IMR-90 (cell line): ENCODE results near the gene IL36B. TPM values are rescaled to one million over a fixed set of nuclear protein-coding genes. Genes with fewer than 3 reads are reported as not detected.

Source experiments
- ATAC-seq: fragments of 200-7000 bp; cut with Tn5 transposase; 2 replicates; pipeline ENCODE4 v1.9.1; 2020; ENCODE audit warnings: low read depth, mild to moderate bottlenecking, moderate library complexity
- BruUV-seq: library from RNA; stranded (reverse); fragments of 400-500 nt; replicated peaks from 2 replicates; lab custom pipeline; 2021; lab: Mats Ljungman, UMichigan
- CTCF ChIA-PET: fragments of 300-600 bp; formaldehyde crosslinking; extraction: SDS; loops from one replicate; lab custom pipeline; 2021; ENCODE audit warnings: antibody characterized with exemption; lab: Yijun Ruan, JAX
- POLR2A ChIA-PET: fragments of 300-600 bp; sonication (Branson Sonifier 250); formaldehyde crosslinking; loops from one replicate; lab custom pipeline; 2022; ENCODE audit warnings: antibody characterized with exemption; ENCODE audit not compliant: unreplicated experiment; lab: Charles Lee
- DNase-seq: peaks from one replicate; pipeline ENCODE4 v3.0.0; 2013
- H2AFZ ChIP-seq: replicated peaks from 2 replicates; pipeline ENCODE3; 2013; ENCODE audit warnings: low read length, mild to moderate bottlenecking; ENCODE audit not compliant: poor library complexity
- H2AK5ac ChIP-seq: 2 replicates; pipeline ENCODE4 v1.6.1; 2013; ENCODE audit warnings: low read depth, low read length, inconsistent platforms
- H2AK9ac ChIP-seq: replicated peaks from 2 replicates; pipeline ENCODE3; 2013; ENCODE audit warnings: mild to moderate bottlenecking, low read depth, low read length, moderate library complexity; ENCODE audit not compliant: poor library complexity
- H2BK120ac ChIP-seq: 2 replicates; pipeline ENCODE4 v1.6.1; 2013; ENCODE audit warnings: low read depth, low read length, inconsistent platforms
- H2BK15ac ChIP-seq: 3 replicates; pipeline ENCODE4 v1.6.1; 2013; ENCODE audit warnings: low read depth, low read length, inconsistent platforms
- H2BK20ac ChIP-seq: 2 replicates; pipeline ENCODE4 v1.6.1; 2013; ENCODE audit warnings: low read depth, mild to moderate bottlenecking, inconsistent platforms, low read length, moderate library complexity
- H2BK5ac ChIP-seq: 2 replicates; pipeline ENCODE4 v1.6.1; 2013; ENCODE audit warnings: mild to moderate bottlenecking, low read depth, low read length, inconsistent platforms; ENCODE audit not compliant: poor library complexity, severe bottlenecking
- H3K14ac ChIP-seq: replicated peaks from 2 replicates; pipeline ENCODE4 v1.6.1; 2013; ENCODE audit warnings: low read depth, low read length, inconsistent platforms
- H3K18ac ChIP-seq: 2 replicates; pipeline ENCODE4 v1.6.1; 2013; ENCODE audit warnings: low read depth, low read length, control low read depth
- H3K23ac ChIP-seq: 2 replicates; pipeline ENCODE4 v1.6.1; 2013; ENCODE audit warnings: low read depth, low read length, inconsistent platforms
- H3K27ac ChIP-seq: 2 replicates; pipeline ENCODE4 v1.5.1; 2013; ENCODE audit warnings: mild to moderate bottlenecking, control low read depth, low read length; ENCODE audit not compliant: insufficient read depth
- H3K27me3 ChIP-seq: 2 replicates; pipeline ENCODE4 v1.6.1; 2013; ENCODE audit warnings: low read length; ENCODE audit not compliant: control insufficient read depth, insufficient read depth
- H3K36me3 ChIP-seq: 2 replicates; pipeline ENCODE4 v1.6.1; 2013; ENCODE audit warnings: low read length, mixed read lengths; ENCODE audit not compliant: control insufficient read depth, insufficient read depth
- H3K4ac ChIP-seq: 2 replicates; pipeline ENCODE4 v1.6.1; 2013; ENCODE audit warnings: low read depth, low read length, inconsistent platforms
- H3K4me1 ChIP-seq: 2 replicates; pipeline ENCODE4 v1.6.1; 2013; ENCODE audit warnings: low read length, mixed read lengths; ENCODE audit not compliant: control insufficient read depth, insufficient read depth
- H3K4me2 ChIP-seq: 2 replicates; pipeline ENCODE4 v1.6.1; 2013; ENCODE audit warnings: low read depth, mild to moderate bottlenecking, control low read depth, low read length, moderate library complexity
- H3K4me3 ChIP-seq: 2 replicates; pipeline ENCODE4 v1.5.1; 2013; ENCODE audit warnings: low read depth, mild to moderate bottlenecking, control low read depth, low read length, moderate library complexity; ENCODE audit not compliant: insufficient read depth
- H3K56ac ChIP-seq: 2 replicates; pipeline ENCODE4 v1.6.1; 2013; ENCODE audit warnings: low read length, inconsistent platforms; ENCODE audit not compliant: insufficient read depth; ENCODE audit errors: extremely low read depth
- H3K79me1 ChIP-seq, 2 experiments: 2 replicates each; pipeline ENCODE4 v1.6.1; 2013; ENCODE audit warnings: low read length in 2 of 2, inconsistent platforms in 1 of 2, low read depth in 1 of 2
- H3K9ac ChIP-seq: 2 replicates; pipeline ENCODE4 v1.6.1; 2013; ENCODE audit warnings: low read depth, low read length, control low read depth
- H3K9me1 ChIP-seq: 2 replicates; pipeline ENCODE4 v1.6.1; 2013; ENCODE audit warnings: low read length, inconsistent platforms; ENCODE audit not compliant: insufficient read depth
- H3K9me3 ChIP-seq: 2 replicates; pipeline ENCODE4 v1.6.1; 2013; ENCODE audit warnings: low read length; ENCODE audit not compliant: control insufficient read depth, insufficient read depth
- H4K20me1 ChIP-seq: 2 replicates; pipeline ENCODE4 v1.6.1; 2013; ENCODE audit warnings: low read length, inconsistent platforms; ENCODE audit not compliant: insufficient read depth
- H4K5ac ChIP-seq: 2 replicates; pipeline ENCODE4 v1.6.1; 2013; ENCODE audit warnings: mild to moderate bottlenecking, low read depth, low read length, control low read depth
- H4K8ac ChIP-seq, 2 experiments: 2 replicates each; pipeline ENCODE4 v1.6.1; 2013; ENCODE audit warnings: low read depth in 2 of 2, low read length in 2 of 2, control low read depth in 1 of 2, inconsistent platforms in 1 of 2
- H4K91ac ChIP-seq: 2 replicates; pipeline ENCODE4 v1.6.1; 2013; ENCODE audit warnings: low read depth, low read length, inconsistent platforms; ENCODE audit not compliant: insufficient read depth
- FOS ChIP-seq: fragments of 150-350 bp; IDR thresholded peaks from 2 replicates; pipeline ENCODE4 v1.6.1; 2016; ENCODE audit warnings: low read depth, low read length
- MAFK ChIP-seq: IDR thresholded peaks from 2 replicates; pipeline ENCODE4 v1.6.1; 2012; ENCODE audit warnings: low read depth, low read length, improper control_type of control experiment
- NFE2L2 ChIP-seq: fragments of 150-350 bp; IDR thresholded peaks from 2 replicates; pipeline ENCODE4 v1.6.1; 2016; ENCODE audit warnings: low read depth, mild to moderate bottlenecking, low read length
- RCOR1 ChIP-seq: IDR thresholded peaks from 2 replicates; pipeline ENCODE4 v1.6.1; 2012; ENCODE audit warnings: mild to moderate bottlenecking, low read length, improper control_type of control experiment; ENCODE audit not compliant: insufficient replicate concordance
- SMC3 ChIP-seq: fragments of 150-350 bp; IDR thresholded peaks from 2 replicates; pipeline ENCODE4 v1.6.1; 2016; ENCODE audit warnings: low read depth, mild to moderate bottlenecking, antibody characterized with exemption, low read length, moderate library complexity
- WGBS, 2 experiments: methylation state at CpG; one replicate each; pipeline versions ENCODE4 v1.1.5 to v1.1.7; 2013; ENCODE audit warnings: missing lambda C conversion rate in 2 of 2; ENCODE audit not compliant: insufficient read length in 1 of 2; ENCODE audit errors: extremely low coverage in 2 of 2; 5-methylcytosine and 5-hydroxymethylcytosine counted together
- dilution Hi-C: fragments of 300-500 bp; cut with HindIII; formaldehyde crosslinking; loops from one replicate; pipeline ENCODE4 v1.14.3; 2018; ENCODE audit warnings: low sequenced_read_pairs; ENCODE audit not compliant: unreplicated experiment
- in situ Hi-C: fragments of 300-500 bp; cut with MboI; formaldehyde crosslinking; loops from 3 replicates; pipeline ENCODE4 v1.14.3; 2019; ENCODE audit warnings: low sequenced_read_pairs, inconsistent platforms, mixed read lengths
- intact Hi-C: fragments of 100-400 bp; cut with micrococcal nuclease; formaldehyde crosslinking; loops from 2 replicates; pipeline ENCODE4 v1.10.0; 2022
- polyA plus RNA-seq, 3 experiments: library from polyadenylated mRNA; depleted of rRNA; stranded (reverse); fragments of >200 nt; gene quantifications; 2 replicates each; pipeline ENCODE4 v1.2.3, GENCODE V29; 2012; ENCODE audit warnings: low replicate concordance in 1 of 3
- total RNA-seq: library from RNA; depleted of rRNA; stranded (reverse); fragments of >200 nt; gene quantifications from 2 replicates; pipeline ENCODE4 v1.2.3, GENCODE V29; 2012
- TF ChIP-seq, protein P1 (sequence below): conservative IDR thresholded peaks from 2 replicates; pipeline ENCODE4 v1.5.1; 2012; ENCODE audit warnings: mild to moderate bottlenecking, low read depth, low read length, improper control_type of control experiment

The IL36B gene
- total and polyA plus RNA-seq, 2 of the 4 experiments (the other 2 are of a cell fraction) = not detected

DNA sequence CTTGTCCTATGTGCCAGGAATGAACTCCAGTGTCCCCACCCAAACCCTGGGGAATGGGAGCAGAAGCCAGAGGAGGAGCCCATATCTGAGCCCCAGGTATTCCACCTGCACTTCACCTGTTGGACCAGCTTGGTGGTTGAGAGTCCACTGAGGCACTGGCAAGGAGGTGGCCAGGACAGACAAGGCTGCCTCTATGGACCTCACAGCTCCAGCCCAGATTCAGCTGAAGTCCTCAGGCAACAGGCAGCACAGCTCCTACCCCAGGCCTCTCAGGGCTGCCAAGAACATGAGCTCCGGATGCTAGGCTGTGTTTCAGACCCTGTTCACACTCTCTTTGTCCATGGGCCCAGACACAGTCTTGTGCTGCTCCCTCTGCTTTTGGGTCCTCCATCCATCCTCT, 12.2 kb upstream of the IL36B start:
- no peak overlapping the region for H2BK5ac ChIP-seq
- DNase-seq (no peak), ATAC-seq (no peak)
- CTCF ChIA-PET = no interaction called here
- H3K4ac ChIP-seq = no peak overlapping the region
- H4K91ac ChIP-seq = no peak overlapping the region
- dilution Hi-C loops = no loop called here
- H4K20me1 ChIP-seq = no peaks in the 10 kb centered on the region
- H3K9me3 ChIP-seq = no peaks in the 10 kb centered on the region
- H3K4me2 ChIP-seq = no peak overlapping the region
- no peak overlapping the region for H3K14ac ChIP-seq
- no peaks in the 10 kb centered on the region for H3K4me1 ChIP-seq
- no peak overlapping the region for H2AK9ac ChIP-seq
- no peak overlapping the region for H4K5ac ChIP-seq
- no peak overlapping the region for H3K56ac ChIP-seq
- no peaks in the 10 kb centered on the region for H3K36me3 ChIP-seq
- H4K8ac ChIP-seq = no peak overlapping the region
- POLR2A ChIA-PET = no interaction called here
- no peaks in the 10 kb centered on the region for H3K79me1 ChIP-seq
- no peak overlapping the region for H2BK20ac ChIP-seq
- H2BK120ac ChIP-seq = no peak overlapping the region
- WGBS, 2 experiments = no CpG with 5 or more reads among the region's 1 CpG
- in situ Hi-C loops = no loop called here
- H2AK5ac ChIP-seq = no peak overlapping the region
- no peak overlapping the region for H2AFZ ChIP-seq
- H3K27ac ChIP-seq = no peak overlapping the region
- BruUV-seq = no TSS peak
- H3K9ac ChIP-seq = no peak overlapping the region
- no peaks in the 10 kb centered on the region for H3K9me1 ChIP-seq
- no peak overlapping the region for H2BK15ac ChIP-seq
- peaks cover 3% of the 10 kb centered on the region for H3K27me3 ChIP-seq
- TF ChIP-seq MAFK (no peak), RCOR1 (no peak), FOS (no peak), SMC3 (no peak), NFE2L2 (no peak)
- TF ChIP-seq, protein P1, sequence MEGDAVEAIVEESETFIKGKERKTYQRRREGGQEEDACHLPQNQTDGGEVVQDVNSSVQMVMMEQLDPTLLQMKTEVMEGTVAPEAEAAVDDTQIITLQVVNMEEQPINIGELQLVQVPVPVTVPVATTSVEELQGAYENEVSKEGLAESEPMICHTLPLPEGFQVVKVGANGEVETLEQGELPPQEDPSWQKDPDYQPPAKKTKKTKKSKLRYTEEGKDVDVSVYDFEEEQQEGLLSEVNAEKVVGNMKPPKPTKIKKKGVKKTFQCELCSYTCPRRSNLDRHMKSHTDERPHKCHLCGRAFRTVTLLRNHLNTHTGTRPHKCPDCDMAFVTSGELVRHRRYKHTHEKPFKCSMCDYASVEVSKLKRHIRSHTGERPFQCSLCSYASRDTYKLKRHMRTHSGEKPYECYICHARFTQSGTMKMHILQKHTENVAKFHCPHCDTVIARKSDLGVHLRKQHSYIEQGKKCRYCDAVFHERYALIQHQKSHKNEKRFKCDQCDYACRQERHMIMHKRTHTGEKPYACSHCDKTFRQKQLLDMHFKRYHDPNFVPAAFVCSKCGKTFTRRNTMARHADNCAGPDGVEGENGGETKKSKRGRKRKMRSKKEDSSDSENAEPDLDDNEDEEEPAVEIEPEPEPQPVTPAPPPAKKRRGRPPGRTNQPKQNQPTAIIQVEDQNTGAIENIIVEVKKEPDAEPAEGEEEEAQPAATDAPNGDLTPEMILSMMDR = no peak
- no peak overlapping the region for H3K23ac ChIP-seq
- H3K18ac ChIP-seq = no peak overlapping the region
- intact Hi-C loops = no loop called here
- H3K4me3 ChIP-seq = no peak overlapping the region
